ENCODE results near the gene HLF. TPM values are rescaled to one million over a fixed set of nuclear protein-coding genes. Genes with fewer than 3 reads are reported as not detected.

The HLF gene
- total RNA-seq, 1 experiment from 2014 or later: 1.5 TPM

- RAD21 ChIA-PET (ENCODE audit: low non-redundant PET in 1 of 2, low total read pairs in 2 of 2, uncharacterized antibody in 2 of 2, unreplicated experiment in 2 of 2): no interaction called here
- intact Hi-C loops (cut with micrococcal nuclease): no loop called here
Measured at GRCh38 chr17:55267777-55268648, 3.3 kb downstream of the HLF start.

More at GRCh38 chr17:55267777-55268648, 3.3 kb downstream of the HLF start:
- TF ChIP-seq JUND (IDR thresholded peaks at IDR 0.05) (no peak), ZBTB33 (IDR thresholded peaks at IDR 0.05; ENCODE audit: extremely low read depth, insufficient replicate concordance, low read length) (no peak), FOSL1 (IDR thresholded peaks at IDR 0.05; ENCODE audit: low read depth) (no peak), MAX (IDR thresholded peaks at IDR 0.05) (no peak), SIN3A (IDR thresholded peaks at IDR 0.05; ENCODE audit: low read depth) (no peak), REST (IDR thresholded peaks at IDR 0.05; ENCODE audit: low read depth) (no peak), CEBPB (IDR thresholded peaks at IDR 0.05; ENCODE audit: low read depth) (no peak), SP1 (IDR thresholded peaks at IDR 0.05; ENCODE audit: low read depth) (no peak)
- Histone ChIP-seq H2AFZ (ENCODE audit: low read depth, low read length, poor library complexity, severe bottlenecking) (no peak overlapping the region), H4K20me1 (ENCODE audit: insufficient read depth) (no peaks in the 10 kb centered on the region), H3K36me3 (ENCODE audit: control insufficient read depth in 1 of 2, insufficient read depth in 2 of 2, low read length in 2 of 2) (no peaks in the 10 kb centered on the region), H3K9me3 (ENCODE audit: control insufficient read depth in 1 of 2, insufficient read depth in 1 of 2, low read depth in 1 of 2, low read length in 2 of 2) (no peaks in the 10 kb centered on the region), H3K9me2 (ENCODE audit: insufficient read depth) (no peaks in the 10 kb centered on the region), H3K4me3 (replicated peaks in 1 of 2; ENCODE audit: low read depth in 1 of 2, low read length in 2 of 2) (no peak overlapping the region), H3K4me2 (ENCODE audit: low read length) (no peak overlapping the region), H3K27me3 (ENCODE audit: insufficient read depth, low read length) (no peaks in the 10 kb centered on the region), H3K9ac (ENCODE audit: low read length) (no peak overlapping the region), H3K27ac (ENCODE audit: low read depth, low read length) (no peak overlapping the region), H3K4me1 (ENCODE audit: control insufficient read depth in 1 of 2, insufficient read depth in 2 of 2, low read length in 2 of 2) (peaks cover 4 to 10% of the 10 kb centered on the region in 2 experiments; a peak in 3 of 4 replicates), H3K79me2 (ENCODE audit: insufficient read depth, low read length) (no peaks in the 10 kb centered on the region)
- POLR2A ChIA-PET: no interaction called here
- BruUV-seq (replicated peaks): no TSS peak
- no peak for ATAC-seq
- CTCF ChIA-PET: no interaction called here
- no peak for DNase-seq (ENCODE audit: low read depth, low spot score)

All from HCT116 (cell line).